HEK293 (cell line): ENCODE data around the gene BMS1.
A peak's percentile ranks its signal among the peaks of the same experiment; 100 is the strongest.

ENCODE experiments used
- HIC1 ChIP-seq: fragments of 450-650 bp; formaldehyde crosslinking; IDR thresholded peaks from 2 replicates; pipeline ENCODE4 v1.5.1; 2016; ENCODE audit warnings: missing biosample characterization, missing genetic modification characterization
- MYNN ChIP-seq: fragments of 450-650 bp; formaldehyde crosslinking; IDR thresholded peaks from 2 replicates; pipeline ENCODE4 v1.5.1; 2016; ENCODE audit warnings: missing biosample characterization, missing genetic modification characterization, borderline replicate concordance
- RBAK ChIP-seq: fragments of 450-650 bp; formaldehyde crosslinking; IDR thresholded peaks from 2 replicates; pipeline ENCODE4 v1.5.1; 2016; ENCODE audit warnings: missing biosample characterization, missing genetic modification characterization
- ZBTB1 ChIP-seq: fragments of 450-650 bp; formaldehyde crosslinking; IDR thresholded peaks from 2 replicates; pipeline ENCODE4 v1.5.1; 2016; ENCODE audit warnings: missing biosample characterization, missing genetic modification characterization
- ZBTB7A ChIP-seq: fragments of 450-650 bp; formaldehyde crosslinking; IDR thresholded peaks from 2 replicates; pipeline ENCODE4 v1.5.1; 2016; ENCODE audit warnings: low read depth, missing biosample characterization, missing genetic modification characterization
- ZEB2 ChIP-seq: fragments of 450-650 bp; formaldehyde crosslinking; IDR thresholded peaks from 2 replicates; pipeline ENCODE4 v1.5.1; 2016; ENCODE audit warnings: missing biosample characterization, missing genetic modification characterization
- ZFP3 ChIP-seq: fragments of 450-650 bp; formaldehyde crosslinking; IDR thresholded peaks from 2 replicates; pipeline ENCODE4 v1.5.1; 2016; ENCODE audit warnings: low read depth, missing biosample characterization, missing genetic modification characterization
- ZNF138 ChIP-seq: fragments of 450-650 bp; formaldehyde crosslinking; IDR thresholded peaks from 2 replicates; pipeline ENCODE4 v1.5.1; 2016; ENCODE audit warnings: missing biosample characterization, missing genetic modification characterization, borderline replicate concordance
- ZNF19 ChIP-seq: fragments of 450-650 bp; formaldehyde crosslinking; IDR thresholded peaks from 2 replicates; pipeline ENCODE4; 2016; ENCODE audit warnings: missing biosample characterization, missing genetic modification characterization, low read depth
- ZNF2 ChIP-seq: fragments of 450-650 bp; formaldehyde crosslinking; IDR thresholded peaks from 2 replicates; pipeline ENCODE4 v1.5.1; 2016; ENCODE audit warnings: missing biosample characterization, missing genetic modification characterization
- ZNF433 ChIP-seq: fragments of 450-650 bp; formaldehyde crosslinking; IDR thresholded peaks from 2 replicates; pipeline ENCODE4 v1.5.1; 2016; ENCODE audit warnings: missing biosample characterization, missing genetic modification characterization, low read depth
- ZNF449 ChIP-seq: fragments of 450-650 bp; formaldehyde crosslinking; IDR thresholded peaks from 2 replicates; pipeline ENCODE4 v1.5.1; 2017; ENCODE audit warnings: missing biosample characterization, mild to moderate bottlenecking, missing genetic modification characterization, moderate library complexity
- ZNF514 ChIP-seq: fragments of 450-650 bp; formaldehyde crosslinking; IDR thresholded peaks from 2 replicates; pipeline ENCODE4 v1.5.1; 2016; ENCODE audit warnings: missing biosample characterization, missing genetic modification characterization
- ZNF518A ChIP-seq: fragments of 450-650 bp; formaldehyde crosslinking; conservative IDR thresholded peaks from 2 replicates; pipeline ENCODE4 v1.5.1; 2016; ENCODE audit warnings: low read depth, missing biosample characterization, missing genetic modification characterization
- ZNF660 ChIP-seq: fragments of 450-650 bp; IDR thresholded peaks from 2 replicates; pipeline ENCODE4 v1.5.1; 2018; ENCODE audit warnings: missing biosample characterization, mild to moderate bottlenecking, missing genetic modification characterization
- ZNF791 ChIP-seq: fragments of 450-650 bp; formaldehyde crosslinking; IDR thresholded peaks from 2 replicates; pipeline ENCODE4 v1.5.1; 2016; ENCODE audit warnings: missing biosample characterization, missing genetic modification characterization
- ZXDB ChIP-seq: fragments of 450-650 bp; formaldehyde crosslinking; IDR thresholded peaks from 2 replicates; pipeline ENCODE4 v1.5.1; 2016; ENCODE audit warnings: missing biosample characterization, missing genetic modification characterization
- TF ChIP-seq, protein P1 (sequence below): fragments of 450-650 bp; IDR thresholded peaks from 2 replicates; pipeline ENCODE4 v1.5.1; 2018; ENCODE audit warnings: missing biosample characterization, mild to moderate bottlenecking, missing genetic modification characterization
- TF ChIP-seq, protein P2 (sequence below): fragments of 450-650 bp; formaldehyde crosslinking; IDR thresholded peaks from 2 replicates; pipeline ENCODE4 v1.5.1; 2016; ENCODE audit warnings: missing biosample characterization, missing genetic modification characterization
- TF ChIP-seq, protein P3 (sequence below): fragments of 450-650 bp; formaldehyde crosslinking; IDR thresholded peaks from 2 replicates; pipeline ENCODE4 v1.5.1; 2016; ENCODE audit warnings: missing biosample characterization, missing genetic modification characterization, low read depth
- TF ChIP-seq, protein P4 (sequence below): fragments of 450-650 bp; formaldehyde crosslinking; IDR thresholded peaks from 2 replicates; pipeline ENCODE4 v1.5.1; 2017; ENCODE audit warnings: missing biosample characterization, missing genetic modification characterization
- TF ChIP-seq, protein P5 (sequence below): fragments of 450-650 bp; formaldehyde crosslinking; IDR thresholded peaks from 2 replicates; pipeline ENCODE4 v1.5.1; 2016; ENCODE audit warnings: missing biosample characterization, missing genetic modification characterization

Gene BMS1

DNA sequence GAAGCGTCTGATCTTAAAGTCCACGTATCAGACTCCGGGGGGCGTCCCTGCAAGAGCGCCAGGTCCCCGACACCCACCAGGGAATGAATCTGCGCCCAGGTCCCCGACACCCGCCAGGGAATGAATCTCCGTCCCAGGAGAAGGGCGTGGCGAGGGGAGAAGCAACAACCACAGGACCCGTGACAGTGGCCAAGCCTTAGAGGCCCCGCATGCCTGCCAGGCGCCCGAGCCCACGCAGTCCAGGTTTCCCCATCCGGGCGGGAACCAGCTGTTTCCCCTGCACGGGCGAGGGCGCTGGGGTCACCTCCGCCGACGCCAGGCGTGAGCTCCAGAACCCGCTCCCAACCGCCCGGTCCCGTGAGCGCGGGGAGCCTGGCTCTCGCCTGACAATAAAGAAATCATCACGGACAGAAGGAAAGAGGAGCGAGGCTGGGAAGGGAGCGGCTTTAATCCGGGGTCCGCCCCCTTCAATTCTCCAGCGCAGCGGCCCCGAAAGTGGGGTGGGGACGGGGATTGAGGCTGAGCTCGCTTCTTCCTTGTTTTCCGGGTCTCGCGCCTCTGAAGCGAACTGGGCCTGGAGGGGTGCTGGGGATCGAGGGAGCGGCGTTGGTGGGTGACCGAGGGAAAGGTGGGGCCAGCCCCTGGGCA lies 29.0 kb upstream of the BMS1 start (continued):
- TF ChIP-seq, protein P1, sequence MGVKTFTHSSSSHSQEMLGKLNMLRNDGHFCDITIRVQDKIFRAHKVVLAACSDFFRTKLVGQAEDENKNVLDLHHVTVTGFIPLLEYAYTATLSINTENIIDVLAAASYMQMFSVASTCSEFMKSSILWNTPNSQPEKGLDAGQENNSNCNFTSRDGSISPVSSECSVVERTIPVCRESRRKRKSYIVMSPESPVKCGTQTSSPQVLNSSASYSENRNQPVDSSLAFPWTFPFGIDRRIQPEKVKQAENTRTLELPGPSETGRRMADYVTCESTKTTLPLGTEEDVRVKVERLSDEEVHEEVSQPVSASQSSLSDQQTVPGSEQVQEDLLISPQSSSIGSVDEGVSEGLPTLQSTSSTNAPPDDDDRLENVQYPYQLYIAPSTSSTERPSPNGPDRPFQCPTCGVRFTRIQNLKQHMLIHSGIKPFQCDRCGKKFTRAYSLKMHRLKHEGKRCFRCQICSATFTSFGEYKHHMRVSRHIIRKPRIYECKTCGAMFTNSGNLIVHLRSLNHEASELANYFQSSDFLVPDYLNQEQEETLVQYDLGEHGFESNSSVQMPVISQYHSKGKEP (tag by site-specific recombination): no peak
- TF ChIP-seq, protein P2, sequence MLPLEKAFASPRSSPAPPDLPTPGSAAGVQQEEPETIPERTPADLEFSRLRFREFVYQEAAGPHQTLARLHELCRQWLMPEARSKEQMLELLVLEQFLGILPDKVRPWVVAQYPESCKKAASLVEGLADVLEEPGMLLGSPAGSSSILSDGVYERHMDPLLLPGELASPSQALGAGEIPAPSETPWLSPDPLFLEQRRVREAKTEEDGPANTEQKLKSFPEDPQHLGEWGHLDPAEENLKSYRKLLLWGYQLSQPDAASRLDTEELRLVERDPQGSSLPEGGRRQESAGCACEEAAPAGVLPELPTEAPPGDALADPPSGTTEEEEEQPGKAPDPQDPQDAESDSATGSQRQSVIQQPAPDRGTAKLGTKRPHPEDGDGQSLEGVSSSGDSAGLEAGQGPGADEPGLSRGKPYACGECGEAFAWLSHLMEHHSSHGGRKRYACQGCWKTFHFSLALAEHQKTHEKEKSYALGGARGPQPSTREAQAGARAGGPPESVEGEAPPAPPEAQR (tag by site-specific recombination): no peak
- no peak for TF ChIP-seq ZNF449 (tag by site-specific recombination)
- TF ChIP-seq ZNF433 (tag by site-specific recombination): no peak
- TF ChIP-seq ZBTB1 (tag by site-specific recombination): no peak
- no peak for TF ChIP-seq ZEB2 (tag by site-specific recombination)
- no peak for TF ChIP-seq ZNF518A (tag by site-specific recombination)
- TF ChIP-seq ZFP3: no peak
- TF ChIP-seq, protein P3, sequence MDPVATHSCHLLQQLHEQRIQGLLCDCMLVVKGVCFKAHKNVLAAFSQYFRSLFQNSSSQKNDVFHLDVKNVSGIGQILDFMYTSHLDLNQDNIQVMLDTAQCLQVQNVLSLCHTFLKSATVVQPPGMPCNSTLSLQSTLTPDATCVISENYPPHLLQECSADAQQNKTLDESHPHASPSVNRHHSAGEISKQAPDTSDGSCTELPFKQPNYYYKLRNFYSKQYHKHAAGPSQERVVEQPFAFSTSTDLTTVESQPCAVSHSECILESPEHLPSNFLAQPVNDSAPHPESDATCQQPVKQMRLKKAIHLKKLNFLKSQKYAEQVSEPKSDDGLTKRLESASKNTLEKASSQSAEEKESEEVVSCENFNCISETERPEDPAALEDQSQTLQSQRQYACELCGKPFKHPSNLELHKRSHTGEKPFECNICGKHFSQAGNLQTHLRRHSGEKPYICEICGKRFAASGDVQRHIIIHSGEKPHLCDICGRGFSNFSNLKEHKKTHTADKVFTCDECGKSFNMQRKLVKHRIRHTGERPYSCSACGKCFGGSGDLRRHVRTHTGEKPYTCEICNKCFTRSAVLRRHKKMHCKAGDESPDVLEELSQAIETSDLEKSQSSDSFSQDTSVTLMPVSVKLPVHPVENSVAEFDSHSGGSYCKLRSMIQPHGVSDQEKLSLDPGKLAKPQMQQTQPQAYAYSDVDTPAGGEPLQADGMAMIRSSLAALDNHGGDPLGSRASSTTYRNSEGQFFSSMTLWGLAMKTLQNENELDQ (tag by site-specific recombination): no peak
- 0 out of 2 replicates have a peak, but pooled peaks have one; percentile 35 for TF ChIP-seq ZXDB
- TF ChIP-seq ZNF19 (tag by site-specific recombination): no peak
- no peak for TF ChIP-seq ZNF791
- TF ChIP-seq, protein P4, sequence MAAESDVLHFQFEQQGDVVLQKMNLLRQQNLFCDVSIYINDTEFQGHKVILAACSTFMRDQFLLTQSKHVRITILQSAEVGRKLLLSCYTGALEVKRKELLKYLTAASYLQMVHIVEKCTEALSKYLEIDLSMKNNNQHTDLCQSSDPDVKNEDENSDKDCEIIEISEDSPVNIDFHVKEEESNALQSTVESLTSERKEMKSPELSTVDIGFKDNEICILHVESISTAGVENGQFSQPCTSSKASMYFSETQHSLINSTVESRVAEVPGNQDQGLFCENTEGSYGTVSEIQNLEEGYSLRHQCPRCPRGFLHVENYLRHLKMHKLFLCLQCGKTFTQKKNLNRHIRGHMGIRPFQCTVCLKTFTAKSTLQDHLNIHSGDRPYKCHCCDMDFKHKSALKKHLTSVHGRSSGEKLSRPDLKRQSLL (tag by site-specific recombination): peak; percentile 12; the same call in 1 of the 2 replicates
- TF ChIP-seq ZNF2 (tag by site-specific recombination): no peak
- TF ChIP-seq ZNF514 (tag by site-specific recombination): no peak
- TF ChIP-seq ZNF138: no peak
- TF ChIP-seq HIC1 (tag by site-specific recombination): no peak
- TF ChIP-seq MYNN: no peak
- TF ChIP-seq, protein P5, sequence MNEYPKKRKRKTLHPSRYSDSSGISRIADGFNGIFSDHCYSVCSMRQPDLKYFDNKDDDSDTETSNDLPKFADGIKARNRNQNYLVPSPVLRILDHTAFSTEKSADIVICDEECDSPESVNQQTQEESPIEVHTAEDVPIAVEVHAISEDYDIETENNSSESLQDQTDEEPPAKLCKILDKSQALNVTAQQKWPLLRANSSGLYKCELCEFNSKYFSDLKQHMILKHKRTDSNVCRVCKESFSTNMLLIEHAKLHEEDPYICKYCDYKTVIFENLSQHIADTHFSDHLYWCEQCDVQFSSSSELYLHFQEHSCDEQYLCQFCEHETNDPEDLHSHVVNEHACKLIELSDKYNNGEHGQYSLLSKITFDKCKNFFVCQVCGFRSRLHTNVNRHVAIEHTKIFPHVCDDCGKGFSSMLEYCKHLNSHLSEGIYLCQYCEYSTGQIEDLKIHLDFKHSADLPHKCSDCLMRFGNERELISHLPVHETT (tag by site-specific recombination): no peak
- no peak for TF ChIP-seq RBAK
- TF ChIP-seq ZNF660 (tag by site-specific recombination): no peak
- no peak for TF ChIP-seq ZBTB7A (tag by site-specific recombination)
